ENCODE data around the gene ATP6AP1.
"Not testable (repeated sequence)": the region's sequence is repeated elsewhere in the genome, so short reads cannot be mapped to it uniquely, and the experiment has no call there.

ATP6AP1 gene, protein sequence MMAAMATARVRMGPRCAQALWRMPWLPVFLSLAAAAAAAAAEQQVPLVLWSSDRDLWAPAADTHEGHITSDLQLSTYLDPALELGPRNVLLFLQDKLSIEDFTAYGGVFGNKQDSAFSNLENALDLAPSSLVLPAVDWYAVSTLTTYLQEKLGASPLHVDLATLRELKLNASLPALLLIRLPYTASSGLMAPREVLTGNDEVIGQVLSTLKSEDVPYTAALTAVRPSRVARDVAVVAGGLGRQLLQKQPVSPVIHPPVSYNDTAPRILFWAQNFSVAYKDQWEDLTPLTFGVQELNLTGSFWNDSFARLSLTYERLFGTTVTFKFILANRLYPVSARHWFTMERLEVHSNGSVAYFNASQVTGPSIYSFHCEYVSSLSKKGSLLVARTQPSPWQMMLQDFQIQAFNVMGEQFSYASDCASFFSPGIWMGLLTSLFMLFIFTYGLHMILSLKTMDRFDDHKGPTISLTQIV

DNA sequence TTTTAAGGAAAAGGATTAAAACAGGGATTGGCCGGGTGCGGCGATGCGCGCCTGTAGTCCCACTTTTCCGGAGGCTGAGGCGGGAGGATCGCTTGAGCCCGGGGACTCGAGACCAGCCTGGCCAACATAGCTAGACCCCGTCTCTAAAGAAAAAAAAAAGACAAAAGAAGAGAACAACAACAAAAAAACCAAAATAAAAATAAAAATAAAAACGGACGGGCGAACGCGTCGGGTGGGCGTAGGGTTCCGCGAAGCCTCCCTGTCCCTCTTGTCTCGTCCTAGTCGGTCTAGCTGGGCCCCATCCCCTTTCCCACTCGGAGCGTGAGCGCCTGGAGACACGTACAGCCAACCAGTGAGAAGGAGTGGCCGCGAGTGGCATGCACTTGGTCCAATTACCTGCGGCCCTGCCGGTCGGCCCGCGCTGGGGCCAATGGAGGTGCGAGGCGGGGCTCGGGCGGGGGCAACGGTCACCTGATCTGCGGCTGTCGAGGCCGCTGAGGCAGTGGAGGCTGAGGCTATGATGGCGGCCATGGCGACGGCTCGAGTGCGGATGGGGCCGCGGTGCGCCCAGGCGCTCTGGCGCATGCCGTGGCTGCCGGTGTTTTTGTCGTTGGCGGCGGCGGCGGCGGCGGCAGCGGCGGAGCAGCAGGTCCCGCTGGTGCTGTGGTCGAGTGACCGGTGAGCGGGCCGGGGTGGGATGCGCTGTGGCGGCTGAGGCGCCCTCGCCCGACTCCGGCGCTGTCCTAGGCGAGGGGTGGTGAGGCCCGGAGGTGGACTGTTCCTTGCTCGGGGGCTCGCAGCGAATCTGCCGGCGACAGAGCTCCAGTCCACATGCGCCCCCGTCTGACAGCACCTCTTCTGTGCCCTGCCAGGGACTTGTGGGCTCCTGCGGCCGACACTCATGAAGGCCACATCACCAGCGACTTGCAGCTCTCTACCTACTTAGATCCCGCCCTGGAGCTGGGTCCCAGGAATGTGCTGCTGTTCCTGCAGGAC is at the start of gene ATP6AP1:
ATP6AP1 (plus strand) TSS at position 502 of the 996 bp plus-strand sequence; CDS start at position 518, 16 bp downstream.
- in situ Hi-C loops (cut with HindIII; ENCODE audit: low pct_ligation_motif_present, low pct_unique_long_range_greater_than_20kb, low sequenced_read_pairs): no loop called here
- peak; percentile 85 for DNase-seq

DNA sequence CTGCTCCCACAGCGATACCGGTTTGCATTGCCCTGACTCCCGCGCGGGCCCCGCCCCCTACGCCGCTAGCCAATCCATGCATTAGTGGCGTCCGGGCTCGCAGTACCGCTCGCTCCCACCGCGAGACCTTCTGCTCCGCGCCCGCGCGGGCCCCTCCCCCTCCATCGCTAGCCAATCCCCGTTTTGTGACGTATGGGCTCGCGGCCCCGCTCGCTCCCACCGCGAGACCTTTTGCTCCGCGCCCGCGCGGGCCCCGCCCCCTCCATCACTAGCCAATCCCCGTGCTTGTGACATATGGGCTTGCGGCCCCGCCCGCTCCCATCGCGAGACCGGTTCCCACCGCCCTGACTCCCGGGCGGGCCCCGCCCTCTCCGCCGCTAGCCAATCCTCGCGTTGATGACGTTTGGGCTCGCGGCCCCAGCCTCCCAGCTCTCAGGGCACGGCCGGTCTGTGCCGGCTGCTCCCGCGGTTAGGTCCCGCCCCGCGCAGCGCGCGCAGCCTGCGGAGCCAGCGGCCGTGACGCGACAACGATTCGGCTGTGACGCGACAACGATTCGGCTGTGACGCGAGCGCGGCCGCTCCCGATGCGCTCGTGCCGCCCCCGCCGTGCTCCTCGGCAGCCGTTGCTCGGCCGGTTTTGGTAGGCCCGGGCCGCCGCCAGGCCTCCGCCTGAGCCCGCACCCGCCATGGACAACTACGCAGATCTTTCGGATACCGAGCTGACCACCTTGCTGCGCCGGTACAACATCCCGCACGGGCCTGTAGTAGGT is 49.5 kb upstream of the ATP6AP1 start, which contains the start of gene EMD:
EMD (plus strand) TSS at position 497 of the 770 bp plus-strand sequence; CDS start at position 687, 190 bp downstream.
- in situ Hi-C loops (cut with HindIII; ENCODE audit: low pct_ligation_motif_present, low pct_unique_long_range_greater_than_20kb, low sequenced_read_pairs): no loop called here
- DNase-seq: peak; percentile 90

DNA sequence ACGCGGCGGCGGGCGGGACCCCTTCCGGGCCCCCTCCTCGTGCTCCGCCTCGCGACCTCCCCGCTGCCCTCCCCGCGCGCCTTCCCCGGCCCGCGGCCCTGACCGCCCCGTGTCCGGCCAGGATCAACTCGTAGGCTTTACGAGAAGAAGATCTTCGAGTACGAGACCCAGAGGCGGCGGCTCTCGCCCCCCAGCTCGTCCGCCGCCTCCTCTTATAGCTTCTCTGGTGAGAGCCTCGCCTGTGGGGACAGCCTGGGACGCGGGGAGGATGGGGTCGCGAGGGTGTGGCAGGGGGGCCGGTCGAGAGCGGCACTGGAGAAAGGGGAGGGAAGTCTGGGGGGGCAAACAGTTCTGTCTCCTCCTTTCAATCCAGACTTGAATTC is 48.9 kb upstream of the ATP6AP1 start:
- in situ Hi-C loops (cut with HindIII; ENCODE audit: low pct_ligation_motif_present, low pct_unique_long_range_greater_than_20kb, low sequenced_read_pairs): no loop called here
- no peak for DNase-seq

DNA sequence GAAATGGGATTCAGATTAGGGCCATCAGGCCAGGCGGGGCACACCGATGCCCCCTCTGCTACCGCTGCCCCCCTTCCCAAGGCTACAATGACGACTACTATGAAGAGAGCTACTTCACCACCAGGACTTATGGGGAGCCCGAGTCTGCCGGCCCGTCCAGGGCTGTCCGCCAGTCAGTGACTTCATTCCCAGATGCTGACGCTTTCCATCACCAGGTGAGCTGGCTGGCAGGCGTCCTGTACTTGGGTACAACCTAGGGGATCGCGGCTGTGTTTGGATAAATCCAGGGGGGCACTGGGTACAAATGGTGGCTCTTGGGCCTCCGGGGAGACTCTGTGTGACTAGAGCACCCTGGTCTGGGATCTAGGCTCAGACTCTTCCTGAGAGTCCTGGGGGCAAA is 48.3 kb upstream of the ATP6AP1 start:
- DNase-seq: no peak
- in situ Hi-C loops (cut with HindIII; ENCODE audit: low pct_ligation_motif_present, low pct_unique_long_range_greater_than_20kb, low sequenced_read_pairs): no loop called here

DNA sequence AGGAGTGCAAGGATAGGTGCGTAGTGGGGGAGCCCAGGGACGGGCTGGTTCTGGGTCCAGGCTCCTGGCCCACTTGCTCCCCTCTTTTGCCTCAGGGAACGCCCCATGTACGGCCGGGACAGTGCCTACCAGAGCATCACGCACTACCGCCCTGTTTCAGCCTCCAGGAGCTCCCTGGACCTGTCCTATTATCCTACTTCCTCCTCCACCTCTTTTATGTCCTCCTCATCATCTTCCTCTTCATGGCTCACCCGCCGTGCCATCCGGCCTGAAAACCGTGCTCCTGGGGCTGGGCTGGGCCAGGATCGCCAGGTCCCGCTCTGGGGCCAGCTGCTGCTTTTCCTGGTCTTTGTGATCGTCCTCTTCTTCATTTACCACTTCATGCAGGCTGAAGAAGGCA is 47.7 kb upstream of the ATP6AP1 start:
- in situ Hi-C loops (cut with HindIII; ENCODE audit: low pct_ligation_motif_present, low pct_unique_long_range_greater_than_20kb, low sequenced_read_pairs): no loop called here
- DNase-seq: no peak

DNA sequence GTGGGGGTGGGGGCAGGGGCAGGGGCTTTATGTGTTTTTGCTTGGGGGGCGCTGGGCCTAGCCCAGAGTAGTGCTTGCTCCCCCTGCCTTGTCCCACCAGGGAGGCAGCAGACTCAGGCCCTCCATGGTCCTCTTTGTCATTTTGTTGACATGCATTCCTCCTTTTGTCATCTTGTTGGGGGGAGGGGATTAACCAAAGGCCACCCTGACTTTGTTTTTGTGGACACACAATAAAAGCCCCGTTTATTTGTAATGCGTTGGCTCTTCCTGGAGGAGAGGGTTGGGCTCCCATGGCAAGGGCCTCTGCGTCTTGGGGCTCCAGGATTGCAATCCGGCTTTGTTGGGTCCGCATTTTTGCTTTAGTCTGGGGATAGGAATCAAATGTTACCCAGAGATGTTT is 47.2 kb upstream of the ATP6AP1 start:
- DNase-seq: no peak
- in situ Hi-C loops (cut with HindIII; ENCODE audit: low pct_ligation_motif_present, low pct_unique_long_range_greater_than_20kb, low sequenced_read_pairs): no loop called here

DNA sequence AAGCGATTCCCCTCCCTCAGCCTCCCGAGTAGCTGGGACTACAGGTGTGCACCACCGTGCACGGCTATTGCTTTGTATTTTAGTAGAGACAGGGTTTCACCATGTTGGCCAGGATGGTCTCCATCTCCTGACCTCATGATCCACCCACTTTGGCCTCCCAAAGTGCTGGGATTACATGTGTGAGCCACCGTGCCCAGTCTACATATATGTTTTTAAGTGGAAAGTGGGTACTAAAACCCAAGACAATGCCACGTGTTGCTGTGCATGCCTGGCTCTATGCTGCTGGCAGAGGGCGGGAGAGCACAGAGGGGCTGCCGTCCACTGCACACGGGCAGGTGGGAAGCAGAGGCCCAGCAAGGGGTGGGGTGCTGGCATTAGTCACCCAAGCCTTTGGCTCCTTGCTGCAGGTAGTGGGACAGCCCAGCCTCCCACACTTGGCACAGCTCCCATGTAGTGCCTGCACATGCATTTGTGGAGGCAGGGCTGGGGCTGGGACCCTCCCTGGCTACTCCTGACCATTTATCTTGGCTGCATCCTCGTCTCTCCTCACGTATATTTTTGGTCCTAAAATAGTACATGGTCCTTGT is 45.9 kb upstream of the ATP6AP1 start:
- no peak for DNase-seq
- in situ Hi-C loops (cut with HindIII; ENCODE audit: low pct_ligation_motif_present, low pct_unique_long_range_greater_than_20kb, low sequenced_read_pairs): no loop called here

DNA sequence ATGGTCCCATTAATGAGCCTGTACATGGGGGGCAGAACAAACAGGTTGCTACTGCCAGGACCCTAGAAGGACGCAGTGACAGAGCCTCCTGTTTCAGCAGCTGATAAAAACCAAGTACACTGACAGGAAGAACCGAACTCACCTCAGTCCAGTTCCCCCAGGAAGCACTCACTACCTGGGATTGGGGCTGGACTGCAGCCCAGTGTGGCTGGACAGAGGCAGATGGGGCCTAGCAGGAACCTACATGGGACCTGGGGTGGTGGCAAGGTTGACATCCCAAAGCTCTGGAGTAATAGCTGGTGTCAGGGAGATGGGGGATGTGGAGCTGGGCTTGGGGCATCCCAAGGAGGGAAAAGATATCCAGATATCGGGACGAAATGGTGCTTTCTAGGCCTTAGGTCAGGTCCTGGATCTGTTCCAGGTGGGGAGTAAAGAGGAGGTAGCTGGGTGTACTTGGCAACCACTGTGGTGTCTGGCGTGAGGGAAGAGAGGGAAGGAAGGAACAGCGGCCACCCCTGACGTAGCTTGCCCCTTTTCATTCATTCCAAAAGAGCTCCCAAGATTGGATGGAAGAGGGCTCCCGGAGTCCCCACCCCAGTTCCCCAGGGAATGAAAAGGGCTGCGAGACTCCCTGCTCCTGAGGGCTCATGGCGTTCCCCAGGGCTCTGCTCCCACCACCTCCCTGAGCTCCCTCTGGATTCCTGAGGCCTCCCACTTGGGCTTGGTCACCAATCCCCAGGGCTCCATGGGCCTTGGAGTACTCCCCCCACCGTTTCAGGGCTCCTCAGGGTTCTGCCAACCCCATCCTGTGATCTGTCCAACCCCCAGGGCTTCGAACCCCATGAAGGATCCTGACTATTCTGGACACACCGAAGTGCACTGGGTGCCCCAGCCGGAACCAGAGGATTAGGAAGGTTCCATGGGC is 44.9 kb upstream of the ATP6AP1 start:
- in situ Hi-C loops (cut with HindIII; ENCODE audit: low pct_ligation_motif_present, low pct_unique_long_range_greater_than_20kb, low sequenced_read_pairs): no loop called here

DNA sequence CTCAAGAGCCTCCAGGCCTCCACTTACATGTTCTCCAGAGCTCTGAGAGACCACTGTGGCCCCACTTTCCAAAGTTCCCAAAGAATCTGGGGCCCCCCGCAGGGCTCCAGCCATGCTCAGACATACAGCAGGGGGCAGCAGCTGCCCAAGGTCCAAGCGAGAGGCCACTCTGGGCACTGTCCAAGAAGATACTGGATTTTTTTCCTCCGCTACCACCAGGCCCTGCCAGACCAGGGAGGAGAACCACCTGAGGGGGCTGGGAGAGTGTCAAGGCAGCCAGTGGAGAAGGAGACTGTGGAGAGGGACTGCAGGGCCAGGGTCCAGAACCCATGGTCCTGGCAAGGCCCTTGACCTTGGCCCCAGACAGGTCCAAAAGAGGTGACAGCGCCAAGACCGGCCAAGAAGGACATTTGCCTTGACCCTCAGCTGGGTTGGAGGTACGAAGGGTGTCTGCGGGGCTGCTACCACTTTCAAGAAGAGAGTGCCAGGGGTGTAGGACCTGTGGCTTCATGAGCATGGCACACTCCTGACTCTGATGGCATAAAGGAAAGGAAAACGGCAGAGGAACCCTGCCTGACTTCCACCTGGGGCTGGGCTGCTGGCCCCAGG is 44.1 kb upstream of the ATP6AP1 start:
- DNase-seq: no peak
- in situ Hi-C loops (cut with HindIII; ENCODE audit: low pct_ligation_motif_present, low pct_unique_long_range_greater_than_20kb, low sequenced_read_pairs): no loop called here

More for the DNA sequence above, 44.9 kb upstream of the ATP6AP1 start:
- no peak for DNase-seq

DNA sequence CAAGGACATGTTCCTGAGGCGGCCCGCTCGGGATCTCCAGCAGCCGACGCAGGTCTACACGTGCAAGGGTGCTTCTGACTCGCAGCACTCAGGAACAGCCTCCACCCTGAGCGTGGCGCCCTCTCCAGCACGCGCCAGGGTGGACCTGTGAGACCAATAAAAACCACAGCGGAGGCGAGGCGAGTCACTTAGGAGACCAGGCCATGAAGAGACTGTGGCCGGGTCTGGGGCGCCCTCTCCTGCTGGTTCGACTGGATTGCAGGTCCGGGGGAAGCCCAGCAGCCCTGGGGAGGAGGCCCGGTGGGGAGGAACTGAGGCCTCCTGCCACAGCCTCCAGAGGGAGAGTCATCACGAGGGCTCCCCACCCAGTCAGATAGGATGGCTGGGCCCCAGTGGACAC is 40.4 kb upstream of the ATP6AP1 start:
- DNase-seq; in situ Hi-C loops (cut with HindIII; ENCODE audit: low pct_ligation_motif_present, low pct_unique_long_range_greater_than_20kb, low sequenced_read_pairs): not testable (repeated sequence)

DNA sequence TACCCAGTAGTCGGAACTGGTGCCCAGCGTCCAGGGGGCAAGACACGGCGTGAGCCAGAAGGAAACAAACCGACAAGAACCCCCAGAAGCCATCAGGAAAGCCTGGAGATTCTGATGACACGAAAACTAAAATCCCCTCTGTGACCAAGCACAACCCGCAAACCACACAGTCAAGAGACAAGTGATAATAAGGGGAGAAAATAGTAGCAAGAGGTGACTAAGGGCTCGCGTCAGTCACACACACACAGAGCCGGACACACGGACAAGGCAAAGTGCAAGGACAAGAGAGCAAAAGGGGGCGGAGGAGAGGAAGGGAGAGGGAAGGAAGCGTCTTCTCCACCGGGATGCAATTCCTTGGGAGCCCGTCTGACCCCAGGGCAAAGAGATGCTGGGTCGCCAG is 39.8 kb upstream of the ATP6AP1 start:
- in situ Hi-C loops (cut with HindIII; ENCODE audit: low pct_ligation_motif_present, low pct_unique_long_range_greater_than_20kb, low sequenced_read_pairs); DNase-seq: not testable (repeated sequence)

DNA sequence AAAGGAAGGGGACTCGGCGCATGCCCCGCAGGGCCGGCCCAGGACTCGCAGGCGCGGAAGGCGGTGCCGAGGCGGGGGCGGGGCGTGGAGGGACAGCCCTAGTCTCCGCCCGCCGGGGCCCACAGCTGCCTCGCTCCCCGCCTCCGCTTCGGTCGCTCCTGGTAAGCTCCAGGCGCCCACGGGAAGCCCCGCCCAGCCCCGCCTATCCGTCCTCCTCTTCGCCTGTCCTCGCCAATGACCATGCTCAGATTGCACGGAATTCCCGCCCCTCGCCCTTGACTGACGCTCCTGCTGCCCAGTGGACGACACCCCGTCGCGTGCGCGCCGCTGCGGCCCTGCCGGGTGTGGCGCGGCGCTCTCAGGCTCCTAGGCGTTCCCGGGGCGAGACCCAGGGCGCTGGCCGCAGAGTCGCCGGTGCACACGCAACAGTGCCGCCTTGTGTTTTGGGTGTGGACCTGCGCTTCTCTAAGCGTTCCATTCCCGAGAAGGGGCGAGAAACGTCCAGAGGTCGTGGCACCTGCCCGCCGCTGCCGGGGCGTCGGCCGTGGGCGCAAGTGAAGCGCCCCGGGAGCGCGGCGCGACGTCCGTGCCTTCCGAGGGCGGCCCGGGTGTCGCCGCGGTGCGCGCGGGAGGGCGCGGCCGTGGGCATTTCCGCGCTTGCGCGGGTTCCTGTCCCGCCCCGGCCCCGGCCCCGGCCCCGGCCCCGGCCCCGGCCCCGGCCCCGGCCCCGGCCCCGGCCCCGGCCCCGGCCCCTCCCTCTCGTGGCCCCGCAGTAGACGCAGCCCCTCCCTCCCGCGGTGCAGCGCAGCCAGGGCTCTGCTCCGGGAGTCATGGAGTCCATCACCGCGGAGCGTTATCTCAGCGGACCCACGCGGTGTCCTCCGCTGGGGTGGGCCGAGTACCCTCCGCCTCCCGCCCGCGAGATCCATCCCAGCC is 38.4 kb upstream of the ATP6AP1 start:
- DNase-seq; in situ Hi-C loops (cut with HindIII; ENCODE audit: low pct_ligation_motif_present, low pct_unique_long_range_greater_than_20kb, low sequenced_read_pairs): not testable (repeated sequence)

DNA sequence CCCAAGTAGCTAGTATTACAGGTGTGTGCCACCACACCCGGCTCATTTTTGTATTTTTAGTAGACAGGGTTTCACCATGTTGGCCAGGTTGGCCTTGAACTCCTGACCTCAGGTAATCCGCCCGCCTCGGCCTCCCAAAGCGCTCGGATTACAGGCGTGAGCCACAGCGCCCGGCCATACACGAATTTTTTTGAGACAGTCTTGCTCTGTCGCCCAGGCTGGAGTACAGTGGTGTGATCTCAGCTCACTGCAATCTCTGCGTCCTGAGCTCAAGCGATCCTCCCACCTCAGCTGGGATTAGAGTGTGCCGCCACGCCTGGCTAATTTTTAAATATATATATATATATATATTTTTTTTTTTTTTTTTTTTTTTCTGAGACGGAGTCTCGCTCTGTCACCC is 32.1 kb upstream of the ATP6AP1 start:
- DNase-seq; in situ Hi-C loops (cut with HindIII; ENCODE audit: low pct_ligation_motif_present, low pct_unique_long_range_greater_than_20kb, low sequenced_read_pairs): not testable (repeated sequence)

DNA sequence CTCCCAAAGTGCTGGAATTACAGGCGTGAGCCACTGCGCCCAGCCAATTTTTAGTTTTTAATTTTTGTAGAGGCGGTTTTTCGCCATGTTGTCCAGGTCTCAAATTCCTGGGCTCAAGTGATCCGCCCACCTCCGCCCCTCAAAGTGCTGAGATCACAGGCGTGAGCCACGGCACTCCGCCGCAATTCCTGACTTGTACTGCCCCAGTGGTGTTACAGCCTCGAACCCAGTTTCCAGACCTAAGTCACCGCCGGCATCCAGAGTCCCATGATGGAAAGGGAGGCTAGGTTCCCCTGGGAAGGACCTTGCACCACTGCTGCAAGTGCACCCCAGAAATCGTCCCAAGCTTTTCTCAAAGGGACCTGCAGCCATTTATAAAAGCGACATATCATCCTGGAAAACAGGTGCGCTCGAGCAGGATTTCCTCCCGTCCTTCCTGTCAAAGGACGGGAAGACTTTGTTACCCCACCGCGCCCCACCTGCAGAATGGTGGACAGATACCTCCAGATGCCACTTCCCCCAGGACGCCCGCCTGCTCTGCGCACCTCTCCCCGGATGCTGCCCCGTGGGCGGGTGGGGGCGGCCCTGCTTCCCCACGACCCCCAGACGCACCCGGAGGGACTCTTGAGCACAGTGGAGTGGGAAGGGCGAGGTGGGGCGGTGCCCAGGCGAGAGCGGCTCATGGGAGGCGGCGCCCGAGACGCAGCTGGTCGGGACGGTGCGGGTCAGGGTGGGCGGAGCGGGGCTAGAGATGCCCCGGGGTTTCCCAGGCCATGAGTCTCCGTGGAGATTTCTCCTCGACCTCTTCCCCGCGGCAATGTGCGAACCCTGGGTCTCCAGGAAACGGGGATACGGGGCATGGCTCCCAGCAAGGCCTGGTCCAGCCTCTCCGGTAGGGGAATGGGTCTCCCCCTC is 31.2 kb upstream of the ATP6AP1 start:
- in situ Hi-C loops (cut with HindIII; ENCODE audit: low pct_ligation_motif_present, low pct_unique_long_range_greater_than_20kb, low sequenced_read_pairs): no loop called here
- DNase-seq: peak; percentile 67
